Activated T-cell treated with anti-CD3 and anti-CD28 coated beads for 4 hours (primary cell): Measurements from ENCODE around the gene C3orf22.
"Not testable (repeated sequence)": the region's sequence is repeated elsewhere in the genome, so short reads cannot be mapped to it uniquely, and the experiment has no call there.

ENCODE experiments used
- DNase-seq: peaks from one replicate; pipeline ENCODE4 v3.0.0-alpha.2; 2020

The C3orf22 gene, protein sequence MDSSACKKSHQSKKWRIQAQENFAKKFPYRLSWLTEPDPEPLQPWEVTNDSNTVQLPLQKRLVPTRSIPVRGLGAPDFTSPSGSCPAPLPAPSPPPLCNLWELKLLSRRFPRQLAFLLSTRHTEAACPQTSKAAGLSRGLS

DNA sequence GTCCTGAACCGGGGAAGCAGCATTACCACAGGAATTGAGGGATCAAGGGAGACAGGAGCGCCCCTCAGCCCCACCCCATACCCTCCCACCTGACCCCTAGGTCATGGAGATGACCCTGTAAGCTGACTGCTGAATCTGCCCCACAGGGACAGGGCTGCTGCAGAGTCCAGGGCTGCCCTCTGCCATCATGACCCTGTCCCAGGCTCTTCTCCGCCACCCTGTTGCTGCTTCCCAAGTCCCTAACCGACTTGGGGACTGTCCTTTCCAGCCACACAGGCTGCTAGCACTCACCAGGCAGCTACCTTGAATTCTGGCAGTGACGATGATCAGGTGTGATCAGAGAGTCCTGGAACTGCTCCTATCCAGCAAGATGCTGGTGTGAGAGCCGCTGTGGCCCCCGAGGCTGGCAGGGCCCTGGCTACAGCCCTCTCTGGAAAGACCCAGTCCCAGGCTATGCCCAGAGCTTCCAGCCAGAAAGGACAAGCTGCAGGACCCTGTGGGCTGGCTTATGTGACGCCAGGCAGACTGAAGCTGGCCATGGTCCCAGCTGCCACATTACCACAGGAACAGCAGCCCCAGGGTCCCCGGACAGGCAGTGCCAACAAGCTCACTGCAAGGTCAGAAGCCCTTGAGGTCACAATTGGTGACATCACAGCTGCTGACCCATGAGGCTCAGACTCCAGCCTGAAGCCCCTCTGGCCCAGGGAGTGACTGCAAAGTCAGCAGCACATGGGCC lies at the start of gene C3orf22:
Gene C3orf22, minus strand, starts transcription at position 597 of the 736 bp plus-strand sequence. CDS start 5,542 bp downstream, outside the sequence.
- no peak for DNase-seq

GRCh38 chr3:126607214-126607908 lies 48.6 kb upstream of the C3orf22 start:
- DNase-seq, result no peak

DNA sequence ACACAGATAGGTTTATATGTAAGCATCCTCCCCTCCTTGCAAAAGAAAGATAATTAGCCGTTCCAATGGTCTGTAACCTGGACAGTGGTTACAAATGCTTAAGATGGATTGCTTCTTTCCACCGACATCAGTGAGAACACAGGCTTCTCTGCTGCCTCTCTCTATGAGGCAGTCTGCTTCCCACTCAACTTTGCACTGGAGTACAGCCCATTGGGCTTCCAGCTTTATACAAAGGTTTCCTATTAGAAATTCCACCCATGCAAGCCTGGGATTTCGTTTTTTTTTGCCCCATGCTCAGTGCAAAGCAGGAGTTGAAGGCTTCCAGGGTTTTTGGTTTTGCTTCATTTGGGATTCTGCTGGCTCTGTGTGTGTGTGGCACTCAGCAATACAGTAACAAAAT lies 47.3 kb upstream of the C3orf22 start:
- no peak for DNase-seq

DNA sequence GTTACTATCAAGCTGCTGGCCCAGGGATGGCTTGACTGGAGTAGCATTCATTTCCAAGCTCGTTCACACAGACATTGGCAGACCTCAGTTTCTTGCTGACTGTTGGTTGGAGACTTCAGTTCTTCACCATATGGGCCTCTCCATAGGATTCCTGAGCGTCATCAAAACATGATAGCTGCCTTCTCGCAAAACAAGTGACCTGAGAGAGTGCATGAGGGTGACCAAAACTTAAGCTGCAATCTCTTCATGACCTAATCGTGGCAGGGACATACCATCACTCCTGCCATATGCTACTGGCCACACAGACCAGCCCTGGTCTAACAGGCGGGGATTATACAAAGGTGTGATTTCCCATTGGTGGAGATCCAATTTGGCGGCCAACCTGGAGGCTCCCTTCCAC lies 46.0 kb upstream of the C3orf22 start:
- no peak for DNase-seq

GRCh38 chr3:126599101-126599500 lies 40.4 kb upstream of the C3orf22 start:
- DNase-seq, result no peak

- DNase-seq, result not testable (repeated sequence)
These were observed 36.7 kb upstream of the C3orf22 start for GRCh38 chr3:126595479-126595878.

- DNase-seq, result not testable (repeated sequence)
These were observed 32.8 kb upstream of the C3orf22 start for GRCh38 chr3:126591515-126591914.

DNA sequence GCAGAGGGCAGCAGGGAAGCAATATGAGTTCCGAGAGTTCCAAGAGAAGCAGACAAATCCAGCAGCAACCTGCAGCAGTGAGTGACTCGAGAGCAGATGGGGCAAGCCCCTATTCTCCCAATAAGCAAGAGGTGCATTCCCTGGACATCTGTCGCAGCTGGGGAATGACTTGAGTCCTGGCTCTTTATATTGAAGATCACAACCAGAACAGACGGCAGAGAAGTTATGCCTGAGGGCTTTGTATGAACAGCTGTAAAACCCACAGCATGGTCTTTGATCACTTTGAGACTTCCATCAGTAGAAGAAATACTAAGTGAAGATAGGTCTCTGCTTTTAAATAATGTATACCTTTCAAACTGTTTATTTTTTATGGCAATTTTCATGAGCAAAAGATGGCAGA lies 23.6 kb upstream of the C3orf22 start:
- no peak for DNase-seq

GRCh38 chr3:126581569-126581968 lies 22.8 kb upstream of the C3orf22 start:
- no peak for DNase-seq

DNA sequence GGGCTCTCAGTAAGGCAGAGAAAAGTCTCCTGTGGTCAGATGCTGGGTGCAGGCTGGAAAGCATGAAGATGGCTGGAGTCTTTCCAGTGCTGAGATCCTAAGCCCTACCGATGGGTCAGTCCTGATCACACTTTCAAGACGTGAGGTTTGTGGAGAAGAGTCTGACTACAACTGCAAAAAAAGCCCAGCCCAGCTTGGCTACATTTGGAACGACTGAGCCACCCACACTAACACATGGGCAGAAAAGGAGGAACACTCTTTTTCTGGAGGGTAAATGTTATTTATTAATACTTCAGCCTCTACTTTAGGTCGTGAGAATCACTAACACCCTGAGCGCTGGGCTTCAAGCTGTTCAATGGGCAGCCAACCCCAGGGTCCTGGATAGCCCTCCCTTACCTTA lies 22.0 kb upstream of the C3orf22 start:
- no peak for DNase-seq

GRCh38 chr3:126578702-126579101 lies 20.0 kb upstream of the C3orf22 start:
- no peak for DNase-seq

DNA sequence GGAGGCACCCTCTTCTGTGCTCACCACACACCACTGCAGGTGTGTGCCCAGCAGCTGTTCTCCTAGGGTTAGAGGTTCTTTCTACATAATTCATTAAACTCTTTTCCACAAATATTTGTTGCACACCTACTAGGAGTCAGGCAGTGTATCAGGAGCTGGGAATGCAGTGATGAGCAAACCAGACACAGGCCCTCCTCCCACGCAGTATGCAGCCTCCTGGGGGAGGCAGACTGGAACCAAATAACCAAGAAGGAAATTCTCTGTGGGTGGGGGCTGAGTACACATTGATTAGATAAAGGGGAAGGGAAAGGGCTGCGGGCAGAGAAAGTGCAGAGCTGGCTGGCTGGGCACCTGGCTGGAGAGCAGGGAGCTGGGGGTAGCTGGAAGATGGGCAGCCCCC lies 18.5 kb upstream of the C3orf22 start:
- no peak for DNase-seq

GRCh38 chr3:126573492-126574117 lies 14.9 kb upstream of the C3orf22 start:
- DNase-seq, result no peak

GRCh38 chr3:126571078-126571477 lies 12.3 kb upstream of the C3orf22 start:
- no peak for DNase-seq

DNA sequence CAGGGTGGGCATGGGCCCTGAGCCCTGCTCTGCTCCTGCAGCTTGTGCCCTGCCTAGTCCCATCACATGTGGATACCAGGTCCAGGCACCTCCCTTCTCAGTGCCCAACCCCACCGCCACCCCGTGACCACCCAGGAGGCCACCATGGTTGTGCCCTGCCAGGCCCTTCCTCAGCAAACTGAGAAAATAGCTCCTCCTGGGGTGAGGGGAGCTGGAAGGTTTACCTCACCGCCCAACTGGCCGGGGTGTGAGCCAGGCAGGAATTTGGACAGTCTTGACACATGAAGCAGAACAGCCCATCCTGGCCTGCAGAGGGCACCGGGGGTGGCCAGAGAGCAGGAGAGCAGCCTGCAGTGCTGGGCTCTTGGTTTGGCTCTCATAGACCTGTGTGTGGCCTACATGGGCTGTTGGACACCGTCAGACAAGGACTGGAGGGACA lies 11.4 kb upstream of the C3orf22 start:
- DNase-seq, result no peak

- DNase-seq, result no peak
These were observed 10.8 kb upstream of the C3orf22 start for GRCh38 chr3:126569390-126569975.

DNA sequence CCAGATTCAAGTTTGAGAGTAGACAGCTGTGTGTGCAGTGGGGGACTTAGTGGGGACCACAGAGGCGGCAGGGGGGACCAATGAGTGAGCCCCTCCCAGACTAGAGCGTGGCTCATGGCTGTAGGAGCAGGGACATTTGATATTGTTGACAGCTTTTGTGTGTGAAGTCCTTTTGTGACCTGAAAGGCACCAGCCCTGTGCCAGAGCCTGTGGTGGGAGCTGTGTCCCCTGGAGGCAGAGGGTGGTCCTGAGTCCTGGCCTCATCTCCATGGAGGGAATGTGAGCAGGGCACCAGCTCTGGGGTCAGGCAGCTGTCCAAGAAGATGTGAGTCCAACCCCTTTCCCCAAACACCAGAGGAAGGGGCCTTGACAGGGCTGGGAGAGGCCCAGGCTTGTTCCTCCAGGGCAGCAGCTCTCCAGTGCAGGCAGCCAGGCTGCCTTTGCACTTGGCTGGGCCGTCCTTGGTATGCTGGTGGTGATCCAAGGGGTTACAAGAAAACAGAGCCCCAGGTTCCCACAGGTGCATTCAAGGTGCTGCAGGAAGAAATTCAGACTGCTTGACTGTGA lies 10.1 kb upstream of the C3orf22 start:
- DNase-seq, result no peak

- no peak for DNase-seq
These were observed 9.1 kb upstream of the C3orf22 start for GRCh38 chr3:126567696-126568438.

GRCh38 chr3:126562737-126563276 lies 4.1 kb upstream of the C3orf22 start:
- no peak for DNase-seq

GRCh38 chr3:126557761-126558160 lies 971 bp downstream of the C3orf22 start:
- DNase-seq, result no peak

DNA sequence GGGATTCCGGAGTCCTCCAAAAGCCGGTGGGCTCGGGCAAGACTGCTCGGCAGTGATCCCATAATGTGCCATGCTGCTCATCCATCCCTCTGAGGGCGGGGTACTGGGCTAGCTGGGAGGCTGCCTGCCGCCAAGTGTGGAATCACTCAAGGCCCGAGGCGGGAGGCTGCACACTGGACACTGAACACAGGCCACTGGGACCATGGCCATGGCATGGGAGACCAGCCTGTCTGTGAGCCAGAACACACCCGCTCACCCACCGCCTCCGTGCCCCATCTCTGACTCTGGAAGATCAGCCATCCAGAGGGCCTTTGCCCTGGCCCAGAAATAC lies 1.4 kb downstream of the C3orf22 start:
- DNase-seq, result no peak
